HepG2 (cell line): Measurements from ENCODE around the gene CHL1. TPM values are rescaled to one million over a fixed set of nuclear protein-coding genes. Genes with fewer than 3 reads are reported as not detected.

Source experiments
- ATAC-seq: fragments of 200-7000 bp; cut with Tn5 transposase; 3 replicates; pipeline ENCODE4 v1.9.1; 2020; ENCODE audit warnings: mild to moderate bottlenecking, moderate library complexity
- BruUV-seq: library from RNA; stranded (reverse); fragments of 400-500 nt; replicated peaks from 2 replicates; lab custom pipeline; 2021; lab: Mats Ljungman, UMichigan
- CTCF ChIA-PET: fragments of 300-600 bp; formaldehyde crosslinking; extraction: SDS; loops from one replicate; lab custom pipeline; 2021; ENCODE audit warnings: low total read pairs, inconsistent platforms, low intra/inter-chr PET ratio; lab: Yijun Ruan, JAX
- POLR2A ChIA-PET: fragments of 350-600 bp; sonication (Branson Sonifier 250); formaldehyde crosslinking; loops from one replicate; lab custom pipeline; 2020; ENCODE audit warnings: antibody characterized with exemption, inconsistent platforms; lab: Yijun Ruan, JAX
- DNase-seq: peaks from one replicate; pipeline ENCODE4 v3.0.0-alpha.2; 2015; ENCODE audit warnings: low spot score
- FAIRE-seq: peaks from 3 replicates; lab custom pipeline; 2011; peaks lifted over from hg19 to GRCh38; lab: Jason Lieb, UNC
- H2AFZ ChIP-seq: one replicate; pipeline ENCODE4 v1.6.1; 2011; ENCODE audit warnings: low read length, inconsistent platforms
- H3K27ac ChIP-seq: fragments of 300-600 bp; 3 replicates; pipeline ENCODE4 v1.8.0; 2011; ENCODE audit warnings: mixed run types, mild to moderate bottlenecking, mixed read lengths, low read length, inconsistent platforms; ENCODE audit not compliant: insufficient read depth; ENCODE audit errors: extremely low read length
- H3K27me3 ChIP-seq, 2 experiments: fragments of 200-600 bp in 1 of 2; 2 replicates in 1 of 2; 3 replicates in 1 of 2; pipeline versions ENCODE4 v1.6.0 to v1.8.0; 2011; ENCODE audit warnings: low read length in 2 of 2, mild to moderate bottlenecking in 2 of 2, moderate library complexity in 2 of 2, inconsistent platforms in 1 of 2; ENCODE audit not compliant: insufficient read depth in 2 of 2, control insufficient read depth in 1 of 2
- H3K36me3 ChIP-seq, 2 experiments: fragments of 200-600 bp in 1 of 2; replicated peaks in 1 of 2; 2 replicates in 1 of 2; 3 replicates in 1 of 2; pipeline versions ENCODE4 v1.5.1 to v1.8.0; 2011; ENCODE audit warnings: low read length in 2 of 2, inconsistent platforms in 1 of 2; ENCODE audit not compliant: insufficient read depth in 2 of 2, control insufficient read depth in 1 of 2
- H3K4me1 ChIP-seq: 2 replicates; pipeline ENCODE4 v1.5.1; 2012; ENCODE audit warnings: low read length, inconsistent platforms; ENCODE audit not compliant: insufficient read depth
- H3K4me2 ChIP-seq: 2 replicates; pipeline ENCODE4 v1.6.0; 2011; ENCODE audit warnings: low read depth, low read length, inconsistent platforms
- H3K4me3 ChIP-seq, 3 experiments: fragments of 200-600 bp in 1 of 3; sonication (generic), shearing (Covaris generic) in 1 of 3; replicated peaks in 1 of 3; 2 replicates each; pipeline ENCODE4 v1.5.1; 2011 to 2016; ENCODE audit warnings: low read length in 3 of 3, inconsistent platforms in 2 of 3, low read depth in 2 of 3, mild to moderate bottlenecking in 2 of 3, control low read depth in 1 of 3, mixed read lengths in 1 of 3; ENCODE audit not compliant: insufficient read depth in 1 of 3
- H3K79me2 ChIP-seq: one replicate; pipeline ENCODE4 v1.6.1; 2011; ENCODE audit warnings: low read length, inconsistent platforms; ENCODE audit not compliant: insufficient read depth
- H3K9ac ChIP-seq: 2 replicates; pipeline ENCODE4 v1.6.0; 2011; ENCODE audit warnings: mild to moderate bottlenecking, low read depth, low read length, inconsistent platforms; ENCODE audit not compliant: insufficient read depth
- H3K9me3 ChIP-seq: 2 replicates; pipeline ENCODE4 v1.5.1; 2012; ENCODE audit warnings: mild to moderate bottlenecking, low read length
- H4K20me1 ChIP-seq: 2 replicates; pipeline ENCODE4 v1.6.0; 2011; ENCODE audit warnings: inconsistent platforms, mild to moderate bottlenecking, low read length, moderate library complexity; ENCODE audit not compliant: insufficient read depth
- ATF4 ChIP-seq, 2 experiments: fragments of 450-650 bp in 1 of 2; sonication (generic) in 1 of 2; formaldehyde crosslinking; IDR thresholded peaks; 2 replicates each; pipeline versions ENCODE4 v1.5.0 to v1.8.0; 2020 to 2022; ENCODE audit warnings: mild to moderate bottlenecking in 1 of 2, missing genetic modification reagents in 1 of 2
- IRF2 ChIP-seq: IDR thresholded peaks from 2 replicates; pipeline ENCODE4 v1.6.1; 2018; ENCODE audit warnings: missing genetic modification reagents, missing compliant biosample characterization
- KLF11 ChIP-seq: IDR thresholded peaks from 2 replicates; pipeline ENCODE4 v1.6.1; 2016; ENCODE audit warnings: missing compliant biosample characterization
- LBX2 ChIP-seq: sonication (generic); formaldehyde crosslinking; IDR thresholded peaks from 2 replicates; pipeline ENCODE4 v1.5.0; 2020; ENCODE audit warnings: missing genetic modification reagents, mild to moderate bottlenecking, borderline replicate concordance
- NRL ChIP-seq: sonication (generic); formaldehyde crosslinking; IDR thresholded peaks from 2 replicates; pipeline ENCODE4 v1.5.0; 2020; ENCODE audit warnings: missing genetic modification reagents, mild to moderate bottlenecking, moderate library complexity, borderline replicate concordance
- POGZ ChIP-seq: sonication (generic); formaldehyde crosslinking; IDR thresholded peaks from 2 replicates; pipeline ENCODE4 v1.4.0; 2020; ENCODE audit warnings: mild to moderate bottlenecking, missing genetic modification reagents
- PTBP1 ChIP-seq: fragments of 200-400 bp; formaldehyde crosslinking; IDR thresholded peaks from 2 replicates; pipeline ENCODE4 v1.6.1; 2018; ENCODE audit warnings: low read length, low read depth; ENCODE audit not compliant: poor library complexity, severe bottlenecking
- ZNF207 ChIP-seq: fragments of 450-650 bp; IDR thresholded peaks from 2 replicates; pipeline ENCODE4 v1.6.1; 2016; ENCODE audit warnings: antibody characterized with exemption, borderline replicate concordance
- ZNF33A ChIP-seq: sonication (generic); formaldehyde crosslinking; IDR thresholded peaks from 2 replicates; pipeline ENCODE4 v1.5.1; 2020; ENCODE audit warnings: missing genetic modification reagents, mild to moderate bottlenecking, moderate library complexity, borderline replicate concordance
- ZNF775 ChIP-seq: sonication (generic); formaldehyde crosslinking; IDR thresholded peaks from 2 replicates; pipeline ENCODE4 v1.4.0; 2020; ENCODE audit warnings: missing genetic modification reagents, mild to moderate bottlenecking, moderate library complexity, borderline replicate concordance
- ZNF790 ChIP-seq: sonication (generic); formaldehyde crosslinking; IDR thresholded peaks from 2 replicates; pipeline ENCODE4 v1.8.0; 2022; ENCODE audit warnings: missing genetic modification reagents, mild to moderate bottlenecking, borderline replicate concordance
- WGBS: methylation state at CpG from one replicate; pipeline ENCODE4 v1.1.6; 2017; ENCODE audit warnings: low lambda C conversion rate; 5-methylcytosine and 5-hydroxymethylcytosine counted together
- in situ Hi-C: cut with HindIII; loops from 2 replicates; pipeline ENCODE4 v1.10.0; 2017; ENCODE audit warnings: low pct_unique_long_range_greater_than_20kb; ENCODE audit not compliant: extremely low pct_ligation_motif_present
- intact Hi-C: fragments of 100-400 bp; cut with micrococcal nuclease; formaldehyde crosslinking; loops from one replicate; pipeline ENCODE4 v1.10.0; 2022; ENCODE audit not compliant: unreplicated experiment
- polyA plus RNA-seq, 8 experiments: library from polyadenylated mRNA; depleted of rRNA in 3 of 8; stranded (reverse) in 7 of 8; unstranded in 1 of 8; fragments of >200 nt; fragmentation: Illumina TruSeq in 4 of 8; extraction: Trizol in 4 of 8; gene quantifications; 2 replicates each; pipeline versions ENCODE4 v1.2.1 to v1.2.3, GENCODE V29; 2011 to 2016; ENCODE audit warnings: low read depth in 4 of 8, missing spikeins in 1 of 8, mixed read lengths in 1 of 8; ENCODE audit not compliant: insufficient read depth in 1 of 8
- total RNA-seq, 5 experiments: library from RNA; depleted of rRNA; stranded (reverse); fragments of >200 nt; fragmentation: Illumina TruSeq; extraction: Trizol; gene quantifications; 2 replicates each; pipeline ENCODE4 v1.2.3, GENCODE V29; 2016; ENCODE audit warnings: low read depth in 1 of 5
- TF ChIP-seq, protein P1 (sequence below): sonication (generic); formaldehyde crosslinking; conservative IDR thresholded peaks from 2 replicates; pipeline ENCODE4 v1.5.0; 2020; ENCODE audit warnings: missing genetic modification reagents

Gene CHL1
- total and polyA plus RNA-seq, 2 of the 13 experiments (the other 11 are each of a cell fraction or from before 2014, with no cell fraction given), result not detected

- no TSS peak for BruUV-seq
- DNase-seq, result no peak
- H3K4me3 ChIP-seq, result no peak overlapping the region
- no peaks in the 10 kb centered on the region for H4K20me1 ChIP-seq
- H3K9ac ChIP-seq, result no peak overlapping the region
- H2AFZ ChIP-seq, result no peak overlapping the region
- no peak for ATAC-seq
- no peak overlapping the region for H3K4me2 ChIP-seq
- CTCF ChIA-PET, result no interaction called here
- no peak for FAIRE-seq
- intact Hi-C loops, result no loop called here
- 36% methylated on average over 10 of the region's 12 CpGs for WGBS
- H3K36me3 ChIP-seq, result no peaks in the 10 kb centered on the region
- no peaks in the 10 kb centered on the region for H3K9me3 ChIP-seq
- no peak overlapping the region for H3K27ac ChIP-seq
- H3K27me3 ChIP-seq, result no peaks in the 10 kb centered on the region
- no peaks in the 10 kb centered on the region for H3K4me1 ChIP-seq
- in situ Hi-C loops, result no loop called here
- TF ChIP-seq POGZ (CRISPR knock-in tag) (no peak), LBX2 (CRISPR knock-in tag) (no peak)
- POLR2A ChIA-PET, result no interaction called here
- no peaks in the 10 kb centered on the region for H3K79me2 ChIP-seq
Observed at GRCh38 chr3:278300-279064, 81.9 kb downstream of the CHL1 start.

DNA sequence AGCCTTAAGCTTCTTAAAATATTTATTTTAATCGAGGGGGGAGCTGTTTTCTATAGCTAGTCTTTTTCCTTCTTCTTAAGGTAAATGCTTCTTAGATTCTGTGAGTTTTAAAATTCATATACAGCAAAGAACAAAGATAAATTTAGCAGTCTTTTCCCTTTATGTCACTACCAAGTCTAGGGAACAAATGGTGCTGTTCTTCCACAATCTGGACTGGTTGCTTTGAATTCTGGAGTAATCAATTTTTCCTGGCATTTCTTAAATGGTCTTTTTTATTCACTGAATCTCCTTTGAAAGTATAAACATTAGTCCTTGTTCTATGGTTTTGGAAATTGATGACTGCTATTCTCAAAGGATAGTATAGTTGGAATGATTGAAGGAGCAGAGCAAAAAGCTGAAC is 82.8 kb downstream of the CHL1 start:
- intact Hi-C loops (no loop called here), in situ Hi-C loops (no loop called here)
- POLR2A ChIA-PET, result no interaction called here
- Histone ChIP-seq H3K9ac (no peak overlapping the region), H3K27me3 (no peaks in the 10 kb centered on the region), H3K4me1 (no peaks in the 10 kb centered on the region), H3K4me2 (no peak overlapping the region), H3K9me3 (no peaks in the 10 kb centered on the region), H3K27ac (no peak overlapping the region), H3K79me2 (no peaks in the 10 kb centered on the region), H4K20me1 (no peaks in the 10 kb centered on the region), H3K4me3 (no peak overlapping the region), H2AFZ (no peak overlapping the region), H3K36me3 (no peaks in the 10 kb centered on the region)
- FAIRE-seq, result no peak
- 0% methylated on average over 1 of the region's 1 CpG for WGBS
- no TSS peak for BruUV-seq
- no peak for DNase-seq
- ATAC-seq, result no peak
- CTCF ChIA-PET, result no interaction called here
- TF ChIP-seq IRF2 (CRISPR knock-in tag), result no peak
- no peak for TF ChIP-seq ATF4 (CRISPR knock-in tag; IDR thresholded peaks at IDR 0.05)
- no peak for TF ChIP-seq NRL (CRISPR knock-in tag)
- TF ChIP-seq, protein P1, sequence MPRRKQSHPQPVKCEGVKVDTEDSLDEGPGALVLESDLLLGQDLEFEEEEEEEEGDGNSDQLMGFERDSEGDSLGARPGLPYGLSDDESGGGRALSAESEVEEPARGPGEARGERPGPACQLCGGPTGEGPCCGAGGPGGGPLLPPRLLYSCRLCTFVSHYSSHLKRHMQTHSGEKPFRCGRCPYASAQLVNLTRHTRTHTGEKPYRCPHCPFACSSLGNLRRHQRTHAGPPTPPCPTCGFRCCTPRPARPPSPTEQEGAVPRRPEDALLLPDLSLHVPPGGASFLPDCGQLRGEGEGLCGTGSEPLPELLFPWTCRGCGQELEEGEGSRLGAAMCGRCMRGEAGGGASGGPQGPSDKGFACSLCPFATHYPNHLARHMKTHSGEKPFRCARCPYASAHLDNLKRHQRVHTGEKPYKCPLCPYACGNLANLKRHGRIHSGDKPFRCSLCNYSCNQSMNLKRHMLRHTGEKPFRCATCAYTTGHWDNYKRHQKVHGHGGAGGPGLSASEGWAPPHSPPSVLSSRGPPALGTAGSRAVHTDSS (CRISPR knock-in tag), result no peak
- TF ChIP-seq ZNF775 (CRISPR knock-in tag), result no peak
- TF ChIP-seq KLF11 (CRISPR knock-in tag), result no peak
- TF ChIP-seq ZNF790, result no peak
- TF ChIP-seq ZNF207, result no peak
- TF ChIP-seq PTBP1, result no peak
- TF ChIP-seq ZNF33A (CRISPR knock-in tag), result no peak
